GM12875 (cell line): ENCODE measurements around the gene GRM5.

Experiments
- H3K4me3 ChIP-seq: one replicate; pipeline ENCODE4 v1.5.1; 2011; ENCODE audit warnings: low read depth, low read length, control low read depth
- TF ChIP-seq, protein P1 (sequence below): IDR thresholded peaks from 2 replicates; pipeline ENCODE4 v1.5.1; 2011; ENCODE audit warnings: low read depth, mild to moderate bottlenecking, control low read depth, inconsistent platforms, low read length, moderate library complexity, borderline replicate concordance; ENCODE audit not compliant: insufficient read depth

The GRM5 gene

DNA sequence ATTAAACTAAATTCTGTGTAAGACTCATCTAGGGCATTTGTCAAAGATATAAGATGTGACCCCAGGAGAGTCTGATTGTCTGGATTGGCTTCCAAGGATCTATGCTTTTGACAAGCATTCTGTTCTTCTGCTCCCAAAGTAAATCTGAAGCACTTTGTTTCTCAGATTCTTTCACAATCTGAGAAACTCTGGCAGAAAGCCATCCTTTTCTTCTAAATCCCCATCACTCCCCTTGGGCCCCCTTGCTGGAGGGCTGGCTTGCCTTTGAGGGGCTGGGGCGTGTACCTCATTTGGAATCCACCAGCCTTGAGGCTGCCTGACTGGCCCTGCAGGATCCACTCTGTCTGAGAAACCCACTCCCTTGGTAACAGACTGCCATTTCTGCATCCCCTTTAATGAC lies 554.8 kb downstream of the GRM5 start:
- no peak overlapping the region for H3K4me3 ChIP-seq
- TF ChIP-seq, protein P1, sequence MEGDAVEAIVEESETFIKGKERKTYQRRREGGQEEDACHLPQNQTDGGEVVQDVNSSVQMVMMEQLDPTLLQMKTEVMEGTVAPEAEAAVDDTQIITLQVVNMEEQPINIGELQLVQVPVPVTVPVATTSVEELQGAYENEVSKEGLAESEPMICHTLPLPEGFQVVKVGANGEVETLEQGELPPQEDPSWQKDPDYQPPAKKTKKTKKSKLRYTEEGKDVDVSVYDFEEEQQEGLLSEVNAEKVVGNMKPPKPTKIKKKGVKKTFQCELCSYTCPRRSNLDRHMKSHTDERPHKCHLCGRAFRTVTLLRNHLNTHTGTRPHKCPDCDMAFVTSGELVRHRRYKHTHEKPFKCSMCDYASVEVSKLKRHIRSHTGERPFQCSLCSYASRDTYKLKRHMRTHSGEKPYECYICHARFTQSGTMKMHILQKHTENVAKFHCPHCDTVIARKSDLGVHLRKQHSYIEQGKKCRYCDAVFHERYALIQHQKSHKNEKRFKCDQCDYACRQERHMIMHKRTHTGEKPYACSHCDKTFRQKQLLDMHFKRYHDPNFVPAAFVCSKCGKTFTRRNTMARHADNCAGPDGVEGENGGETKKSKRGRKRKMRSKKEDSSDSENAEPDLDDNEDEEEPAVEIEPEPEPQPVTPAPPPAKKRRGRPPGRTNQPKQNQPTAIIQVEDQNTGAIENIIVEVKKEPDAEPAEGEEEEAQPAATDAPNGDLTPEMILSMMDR: no peak

DNA sequence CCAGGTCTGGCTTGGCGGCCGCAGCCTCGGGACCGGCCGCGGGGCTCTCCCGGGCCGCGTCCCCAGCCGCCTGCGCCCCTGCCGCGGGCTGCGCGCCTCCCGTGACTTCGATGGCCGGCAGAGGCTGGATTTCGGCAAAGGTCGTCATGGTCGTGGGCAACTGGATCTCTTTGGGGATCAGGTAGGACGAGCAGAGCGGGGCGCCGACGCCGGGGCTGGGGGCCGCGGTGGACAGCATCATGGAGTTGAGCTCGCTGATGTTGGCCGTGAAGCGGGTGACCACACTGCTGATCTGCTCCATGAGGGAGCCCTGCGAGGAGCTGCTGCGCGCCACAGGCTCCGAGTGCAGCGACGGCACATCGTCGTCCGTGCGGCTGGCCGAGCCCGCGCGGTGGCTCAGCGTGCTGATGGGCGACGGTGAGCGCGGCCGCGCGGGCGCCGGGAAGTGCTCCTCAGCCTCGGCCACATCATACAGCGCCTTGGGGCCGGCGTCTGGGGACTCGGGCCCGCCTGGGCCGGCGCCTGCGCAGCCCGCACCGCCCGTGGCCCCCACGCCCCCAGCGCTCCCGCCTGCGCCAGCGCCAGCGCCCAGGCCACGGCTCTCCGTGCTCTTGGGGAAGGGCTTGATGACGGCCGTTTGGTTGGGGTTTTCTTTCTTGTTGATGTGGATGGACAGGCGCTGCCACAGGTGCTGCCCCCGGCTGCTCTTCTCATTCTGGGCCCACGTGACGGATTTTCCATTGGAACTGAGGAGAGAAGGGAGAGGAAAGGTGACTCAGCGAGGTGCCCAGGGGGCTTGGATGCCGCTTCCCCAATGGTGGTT lies 556.8 kb downstream of the GRM5 start:
- no peak overlapping the region for H3K4me3 ChIP-seq
- TF ChIP-seq, protein P1: no peak

DNA sequence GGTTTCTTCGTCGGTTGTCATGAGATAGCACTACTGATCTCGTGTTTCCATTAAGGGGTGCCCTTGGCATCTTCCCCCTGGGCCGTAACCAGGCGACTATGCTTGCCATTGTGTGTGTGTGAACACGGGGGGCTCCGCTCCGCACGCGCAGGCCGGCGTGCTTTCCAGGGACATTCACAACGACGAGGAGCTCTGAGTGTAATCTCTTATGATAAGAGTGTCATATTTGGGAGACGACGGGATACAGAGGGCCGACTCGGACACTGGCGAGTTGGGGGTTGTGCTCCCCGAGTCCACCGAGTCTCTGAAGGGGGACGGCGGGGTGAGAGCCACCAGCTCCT lies 557.4 kb downstream of the GRM5 start:
- TF ChIP-seq, protein P1: no peak
- H3K4me3 ChIP-seq: no peak overlapping the region

DNA sequence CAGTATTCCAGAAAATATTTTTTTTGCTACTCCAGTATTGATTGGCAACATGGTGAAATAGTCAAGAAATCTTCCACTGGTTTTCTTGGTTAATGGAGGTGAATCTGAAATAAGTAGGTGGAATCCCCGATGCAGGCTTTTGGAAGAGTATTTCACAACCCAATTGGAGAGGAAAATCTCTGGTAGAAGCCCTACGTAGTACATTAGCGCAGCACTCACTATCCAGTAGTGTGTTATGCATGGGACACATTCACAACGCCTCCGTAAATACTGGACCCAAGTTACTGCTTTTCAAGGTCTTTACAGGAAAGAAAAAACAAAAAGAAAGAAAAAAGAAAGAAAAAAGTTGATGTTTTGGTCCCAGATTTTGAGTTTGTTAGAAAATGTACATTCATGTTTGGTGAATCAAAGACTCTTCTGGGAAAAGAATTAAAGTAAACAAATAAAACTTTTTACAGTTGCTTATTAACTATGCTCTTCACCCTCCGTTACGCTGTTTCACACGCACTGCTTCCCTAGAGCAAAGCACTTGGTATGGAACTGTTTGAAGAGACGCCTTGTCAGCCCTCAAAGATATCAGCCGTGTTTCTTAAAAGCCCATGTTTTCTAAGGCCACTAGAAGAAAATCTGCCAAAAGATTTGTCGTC lies 557.9 kb downstream of the GRM5 start:
- TF ChIP-seq, protein P1: no peak
- no peak overlapping the region for H3K4me3 ChIP-seq

DNA sequence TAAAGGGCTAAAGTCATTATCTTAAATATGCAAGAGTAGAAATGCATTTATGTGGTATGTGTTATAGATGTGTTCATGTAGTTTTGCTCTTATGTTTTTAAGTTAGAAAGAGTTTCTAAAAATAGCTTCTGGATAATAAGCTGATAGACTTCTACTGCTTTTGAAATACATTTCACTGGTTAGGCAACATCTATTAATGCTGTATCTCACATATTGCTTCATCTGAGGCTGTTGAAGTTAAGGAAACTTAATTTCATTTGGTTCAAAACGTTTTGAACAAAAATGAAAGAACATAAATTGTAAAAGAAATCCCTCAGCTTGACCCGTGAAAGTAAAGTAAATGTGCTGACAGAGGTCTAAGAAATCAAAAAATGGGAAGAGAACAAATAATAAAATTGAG lies 564.2 kb downstream of the GRM5 start:
- TF ChIP-seq, protein P1: no peak
- H3K4me3 ChIP-seq: no peak overlapping the region

DNA sequence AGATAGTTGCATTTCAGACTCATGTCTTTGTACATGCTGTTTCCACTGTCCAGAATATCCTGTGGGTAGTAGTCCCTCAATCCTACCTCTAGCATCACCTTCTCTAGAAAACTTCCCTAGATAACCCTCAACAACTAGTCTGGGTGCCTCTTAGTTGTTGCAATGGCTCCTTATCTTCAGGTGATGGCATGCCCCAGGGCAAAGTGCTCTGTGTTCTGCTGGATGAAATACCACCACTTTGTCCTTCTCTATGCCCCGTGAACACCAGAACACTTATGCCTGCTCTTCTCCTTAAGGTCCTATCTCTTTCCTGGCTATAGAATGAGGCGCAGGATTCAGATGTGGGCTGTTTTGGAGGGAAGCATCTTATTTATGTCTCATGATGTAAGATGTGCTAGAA lies 569.9 kb downstream of the GRM5 start:
- TF ChIP-seq, protein P1: no peak
- H3K4me3 ChIP-seq: no peak overlapping the region

DNA sequence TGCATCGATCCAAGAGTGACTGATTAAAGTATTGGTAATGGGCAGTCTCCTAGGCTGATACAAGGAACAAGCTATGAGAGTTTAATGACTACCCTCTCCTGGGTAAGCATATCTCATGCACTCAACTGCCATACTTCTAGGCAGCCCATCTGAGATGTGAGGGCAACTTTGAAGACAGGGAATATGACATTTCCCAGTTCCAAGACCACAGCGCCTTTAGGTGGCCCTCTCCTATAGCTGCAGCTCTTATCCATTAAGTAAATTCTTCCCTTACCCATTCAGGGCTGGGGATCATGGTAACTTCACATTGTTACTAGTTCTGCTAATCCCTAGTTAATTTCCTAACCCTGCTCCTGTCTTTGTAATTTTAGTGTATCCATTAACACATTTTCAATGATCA lies 570.9 kb downstream of the GRM5 start:
- TF ChIP-seq, protein P1: no peak
- H3K4me3 ChIP-seq: no peak overlapping the region
